H1 (cell line): ENCODE measurements around the gene NINJ2. TPM values are rescaled to one million over a fixed set of nuclear protein-coding genes. Genes with fewer than 3 reads are reported as not detected.

Source experiments
- CTCF ChIA-PET: fragments of 300-600 bp; sonication (Branson Sonifier 250); formaldehyde crosslinking; loops from one replicate; lab custom pipeline; 2021; ENCODE audit not compliant: partially characterized antibody; lab: Charles Lee
- POLR2A ChIA-PET: fragments of 300-600 bp; sonication (Branson Sonifier 250); formaldehyde crosslinking; loops from one replicate; lab custom pipeline; 2021; ENCODE audit warnings: inconsistent platforms; ENCODE audit not compliant: partially characterized antibody; lab: Charles Lee
- DNase-seq, 2 experiments: peaks; one replicate each; pipeline versions ENCODE4 v3.0.0 to v3.0.0-alpha.2; 2010 to 2022; ENCODE audit warnings: low spot score in 2 of 2, low read depth in 1 of 2, mixed read lengths in 1 of 2
- FAIRE-seq: peaks from 2 replicates; lab custom pipeline; 2011; peaks lifted over from hg19 to GRCh38; lab: Jason Lieb, UNC
- H2AFZ ChIP-seq: 2 replicates; pipeline ENCODE4 v1.8.1; 2012; ENCODE audit warnings: low read length, inconsistent platforms
- H2AK5ac ChIP-seq: 2 replicates; pipeline ENCODE4 v1.6.1; 2013; ENCODE audit warnings: low read depth, low read length
- H2BK120ac ChIP-seq: replicated peaks from 2 replicates; pipeline ENCODE3; 2013; ENCODE audit warnings: low read depth, low read length, inconsistent platforms
- H2BK12ac ChIP-seq: 2 replicates; pipeline ENCODE4 v1.6.1; 2013; ENCODE audit warnings: low read depth, low read length
- H2BK15ac ChIP-seq: 2 replicates; pipeline ENCODE4 v1.6.1; 2013; ENCODE audit warnings: low read length
- H2BK20ac ChIP-seq: 2 replicates; pipeline ENCODE4 v1.6.1; 2013; ENCODE audit warnings: low read length
- H2BK5ac ChIP-seq: 2 replicates; pipeline ENCODE4 v1.6.1; 2013; ENCODE audit warnings: low read depth, low read length
- H3K14ac ChIP-seq: 2 replicates; pipeline ENCODE4 v1.6.1; 2013; ENCODE audit warnings: inconsistent platforms; ENCODE audit not compliant: insufficient read length
- H3K18ac ChIP-seq: 2 replicates; pipeline ENCODE4 v1.6.1; 2013; ENCODE audit warnings: low read length; ENCODE audit errors: extremely low read depth
- H3K23ac ChIP-seq: 2 replicates; pipeline ENCODE4 v1.6.1; 2013; ENCODE audit warnings: inconsistent platforms; ENCODE audit not compliant: insufficient read length
- H3K23me2 ChIP-seq: 2 replicates; pipeline ENCODE4 v1.6.1; 2013; ENCODE audit warnings: low read depth, low read length
- H3K27ac ChIP-seq: 2 replicates; pipeline ENCODE4 v1.6.1; 2011; ENCODE audit warnings: low read depth, low read length, inconsistent platforms
- H3K27me3 ChIP-seq, 4 experiments: replicated peaks in 1 of 4; 1 replicate in 1 of 4; 2 replicates in 3 of 4; pipeline versions ENCODE4 v1.6.1 to v1.8.1; 2011 to 2013; ENCODE audit warnings: low read length in 3 of 4, mild to moderate bottlenecking in 3 of 4, inconsistent platforms in 2 of 4, mixed read lengths in 2 of 4, moderate library complexity in 1 of 4; ENCODE audit not compliant: control insufficient read depth in 3 of 4, insufficient read depth in 3 of 4; ENCODE audit errors: extremely low read depth in 1 of 4
- H3K36me3 ChIP-seq, 4 experiments: 2 replicates each; pipeline versions ENCODE4 v1.6.1 to v1.8.1; 2011 to 2013; ENCODE audit warnings: mild to moderate bottlenecking in 4 of 4, low read length in 3 of 4, moderate library complexity in 2 of 4, control low read depth in 1 of 4, inconsistent platforms in 1 of 4; ENCODE audit not compliant: insufficient read depth in 4 of 4, control insufficient read depth in 2 of 4
- H3K4ac ChIP-seq: replicated peaks from 2 replicates; pipeline ENCODE3; 2013; ENCODE audit warnings: low read length, low read depth, mixed read lengths, inconsistent platforms; ENCODE audit not compliant: insufficient read length
- H3K4me1 ChIP-seq, 4 experiments: replicated peaks in 1 of 4; 1 replicate in 1 of 4; 2 replicates in 3 of 4; pipeline versions ENCODE4 v1.6.1 to v1.8.1; 2011 to 2013; ENCODE audit warnings: low read length in 3 of 4, inconsistent platforms in 2 of 4, mixed read lengths in 1 of 4; ENCODE audit not compliant: insufficient read depth in 4 of 4, control insufficient read depth in 3 of 4
- H3K4me2 ChIP-seq, 2 experiments: 2 replicates each; pipeline versions ENCODE4 v1.6.1 to v1.8.1; 2011 to 2013; ENCODE audit warnings: low read depth in 2 of 2, low read length in 2 of 2, control low read depth in 1 of 2, inconsistent platforms in 1 of 2, mild to moderate bottlenecking in 1 of 2; ENCODE audit not compliant: insufficient read depth in 1 of 2
- H3K4me3 ChIP-seq, 4 experiments: fragments of 200-600, 300-600 bp in 1 of 4; sonication (generic), shearing (Covaris generic), sonication (Bioruptor Twin) in 1 of 4; 2 replicates each; pipeline versions ENCODE4 v1.5.1 to v1.8.1; 2011 to 2016; ENCODE audit warnings: low read length in 4 of 4, low read depth in 3 of 4, control low read depth in 2 of 4, inconsistent platforms in 2 of 4, mild to moderate bottlenecking in 2 of 4, mixed read lengths in 1 of 4, moderate library complexity in 1 of 4; ENCODE audit not compliant: insufficient read depth in 2 of 4; ENCODE audit errors: extremely low read depth in 1 of 4
- H3K56ac ChIP-seq: replicated peaks from 2 replicates; pipeline ENCODE3; 2013; ENCODE audit warnings: low read depth, mild to moderate bottlenecking, mixed read lengths, low read length, inconsistent platforms; ENCODE audit not compliant: insufficient read length
- H3K79me1 ChIP-seq: 2 replicates; pipeline ENCODE4 v1.6.1; 2013; ENCODE audit warnings: low read depth, low read length, control low read depth
- H3K79me2 ChIP-seq, 2 experiments: 2 replicates each; pipeline versions ENCODE4 v1.6.1 to v1.8.1; 2012 to 2013; ENCODE audit warnings: low read length in 2 of 2, mild to moderate bottlenecking in 2 of 2, inconsistent platforms in 1 of 2; ENCODE audit not compliant: insufficient read depth in 2 of 2, control insufficient read depth in 1 of 2
- H3K9ac ChIP-seq, 4 experiments: replicated peaks in 1 of 4; 1 replicate in 1 of 4; 2 replicates in 3 of 4; pipeline versions ENCODE4 v1.6.1 to v1.8.1; 2011 to 2013; ENCODE audit warnings: low read depth in 3 of 4, low read length in 3 of 4, control low read depth in 2 of 4, mild to moderate bottlenecking in 2 of 4, moderate library complexity in 2 of 4, inconsistent platforms in 1 of 4; ENCODE audit errors: extremely low read depth in 1 of 4
- H3K9me3 ChIP-seq, 2 experiments: 2 replicates each; pipeline versions ENCODE4 v1.6.1 to v1.8.1; 2012 to 2013; ENCODE audit warnings: mild to moderate bottlenecking in 2 of 2, moderate library complexity in 2 of 2, control low read depth in 1 of 2, inconsistent platforms in 1 of 2, low read depth in 1 of 2, low read length in 1 of 2, mixed read lengths in 1 of 2; ENCODE audit not compliant: insufficient read depth in 2 of 2
- H4K20me1 ChIP-seq, 2 experiments: replicated peaks in 1 of 2; 2 replicates each; pipeline versions ENCODE3 to v1.8.1; 2011 to 2013; ENCODE audit warnings: inconsistent platforms in 2 of 2, low read length in 2 of 2, mild to moderate bottlenecking in 1 of 2; ENCODE audit not compliant: insufficient read depth in 2 of 2, control insufficient read depth in 1 of 2
- H4K5ac ChIP-seq: 2 replicates; pipeline ENCODE4 v1.6.1; 2013; ENCODE audit warnings: low read length, low read depth, mixed read lengths, inconsistent platforms; ENCODE audit not compliant: insufficient read length
- H4K8ac ChIP-seq: 2 replicates; pipeline ENCODE4 v1.8.0; 2013; ENCODE audit warnings: mild to moderate bottlenecking, moderate library complexity, low read length, inconsistent platforms; ENCODE audit not compliant: insufficient read depth; ENCODE audit errors: extremely low read depth
- H4K91ac ChIP-seq: replicated peaks from 2 replicates; pipeline ENCODE3; 2013; ENCODE audit warnings: low read length, mixed read lengths, inconsistent platforms; ENCODE audit not compliant: insufficient read length
- CEBPB ChIP-seq: IDR thresholded peaks from 2 replicates; pipeline ENCODE4 v1.6.1; 2012; ENCODE audit warnings: low read depth, low read length
- WGBS, 2 experiments: shearing (Covaris generic) in 1 of 2; methylation state at CpG; one replicate each; pipeline versions ENCODE4 v1.1.6 to v1.1.7; 2013 to 2015; ENCODE audit warnings: low lambda C conversion rate in 2 of 2, mixed read lengths in 2 of 2, inconsistent platforms in 1 of 2, low coverage in 1 of 2, missing lambda C conversion rate in 1 of 2; ENCODE audit not compliant: insufficient replicate concordance in 2 of 2, insufficient coverage in 1 of 2, insufficient read length in 1 of 2; ENCODE audit errors: extremely low coverage in 1 of 2, missing lambda C conversion rate in 1 of 2; 5-methylcytosine and 5-hydroxymethylcytosine counted together
- polyA plus RNA-seq, 7 experiments: library from polyadenylated mRNA; depleted of rRNA in 3 of 7; stranded (reverse) in 5 of 7; unstranded in 2 of 7; fragments of >200 nt in 5 of 7; fragments of 200-250 nt in 2 of 7; gene quantifications; 1 replicate in 5 of 7; 2 replicates in 1 of 7; 4 replicates in 1 of 7; pipeline versions ENCODE4 v1.2.1 to v1.2.3, GENCODE V29; 2011 to 2013; ENCODE audit warnings: missing spikeins in 2 of 7, mixed read lengths in 2 of 7
- total RNA-seq: library from RNA; stranded (reverse); fragmentation: NEBNext Ultra II Directional; extraction: Animal tissue kit (Norgen Biotek cat#: 25700); gene quantifications from 2 replicates; pipeline ENCODE4 v1.2.1, GENCODE V29; 2021

Gene NINJ2
- total and polyA plus RNA-seq, 2 of the 8 experiments (the other 6 are each of a cell fraction or from before 2014, with no cell fraction given), result 1.4 TPM; not detected in 1

DNA sequence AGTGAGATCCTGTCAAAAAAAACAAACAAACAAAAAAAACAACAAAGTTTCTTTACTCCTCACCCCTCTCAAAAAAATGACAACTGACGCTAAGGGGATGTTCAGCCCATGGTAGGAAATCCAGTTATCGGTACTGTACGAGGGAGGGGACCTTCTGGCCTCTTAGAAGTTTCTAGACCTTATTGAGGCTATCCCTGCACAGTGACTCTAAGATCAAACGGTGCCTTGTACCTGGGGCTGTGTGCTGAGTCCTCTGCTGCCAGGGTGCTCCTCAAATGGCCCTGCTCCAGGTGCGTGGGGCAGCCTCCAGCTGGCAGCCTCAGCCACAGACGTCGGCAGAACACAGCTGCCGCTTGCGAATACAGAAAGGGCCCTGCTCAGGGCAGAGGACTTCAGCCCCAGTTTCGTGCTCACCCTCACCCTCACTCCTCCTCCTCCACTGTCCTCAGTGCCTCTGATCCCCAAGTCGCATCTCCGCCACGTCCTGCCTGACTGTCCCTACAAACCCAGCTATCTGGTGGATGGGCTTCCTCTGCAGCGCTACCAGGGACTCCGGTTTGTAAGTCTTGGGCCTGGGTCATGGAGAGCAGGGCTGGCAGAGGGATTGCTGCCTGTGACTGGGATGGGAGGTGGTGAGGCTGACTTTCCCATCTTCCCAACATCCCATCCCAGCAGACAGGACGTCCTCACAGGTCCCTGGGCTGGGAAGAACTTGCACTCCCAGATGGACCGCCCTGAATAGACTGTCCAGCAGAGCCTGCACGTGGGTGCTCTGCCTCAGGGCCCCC lies 112.6 kb downstream of the NINJ2 start:
- 92% methylated on average over 18 of the region's 18 CpGs; no CpG with 5 or more reads in 1 of the 2 experiments for WGBS, 2 experiments
- Histone ChIP-seq H3K23ac (no peak overlapping the region), H3K36me3 (peaks cover 0 to 6% (median 1%) of the 10 kb centered on the region in 4 experiments; a peak in 3 of 8 replicates), H2BK20ac (no peak overlapping the region), H4K8ac (no peak overlapping the region), H2BK12ac (no peak overlapping the region), H3K56ac (no peak overlapping the region), H3K4me2 (no peak overlapping the region), H2AK5ac (no peak overlapping the region), H3K79me2 (no peaks in the 10 kb centered on the region), H4K5ac (no peak overlapping the region), H2BK15ac (no peak overlapping the region), H2AFZ (no peak overlapping the region), H3K14ac (no peak overlapping the region), H3K79me1 (no peaks in the 10 kb centered on the region)
- POLR2A ChIA-PET, result no interaction called here
- DNase-seq, result no peak
- TF ChIP-seq CEBPB, result no peak
- TF ChIP-seq, all 59 proteins: peak for 0
- Histone ChIP-seq H3K4me1 (no peaks in the 10 kb centered on the region), H2BK120ac (no peak overlapping the region), H3K18ac (no peak overlapping the region), H3K9ac (no peak overlapping the region), H3K27ac (no peak overlapping the region), H3K9me3 (peaks cover 2 to 4% of the 10 kb centered on the region in 2 experiments; a peak in 1 of 4 replicates), H4K20me1 (peaks cover 0 to 4% of the 10 kb centered on the region in 2 experiments), H3K27me3 (no peaks in the 10 kb centered on the region), H2BK5ac (no peak overlapping the region), H3K4me3 (no peak overlapping the region), H3K4ac (no peak overlapping the region), H3K23me2 (no peaks in the 10 kb centered on the region; the same call in 1 of the 2 replicates), H4K91ac (no peak overlapping the region)
- no peak for FAIRE-seq
- CTCF ChIA-PET, result interaction anchor here (0.6 to 2.2 kb wide), 6 partner anchors 13 to 461 kb away, joined by 3 to 16 read pairs (median 5); no protein-coding TSS in a partner anchor
